HEK293 (cell line): Measurements from ENCODE around the gene ALG1.
"Not testable (repeated sequence)": the region's sequence is repeated elsewhere in the genome, so short reads cannot be mapped to it uniquely, and the experiment has no call there.

Source experiments
- CTCF ChIA-PET: fragments of 350-600 bp; formaldehyde crosslinking; extraction: SDS; loops from one replicate; lab custom pipeline; 2021; ENCODE audit warnings: antibody characterized with exemption; lab: Yijun Ruan, JAX
- POLR2A ChIA-PET: fragments of 300-600 bp; formaldehyde crosslinking; extraction: SDS; loops from one replicate; lab custom pipeline; 2020; ENCODE audit warnings: antibody characterized with exemption, inconsistent platforms; lab: Yijun Ruan, JAX
- H3K27ac ChIP-seq: fragments of 200-500 bp; sonication (Bioruptor generic); 2 replicates; pipeline ENCODE4 v1.5.1; 2014; ENCODE audit warnings: low read depth, low read length, control low read depth, inconsistent platforms; ENCODE audit errors: extremely low read depth
- H3K36me3 ChIP-seq, 2 experiments: fragments of 200-500 bp in 1 of 2; sonication (Bioruptor generic) in 1 of 2; 1 replicate in 1 of 2; 2 replicates in 1 of 2; pipeline ENCODE4 v1.5.1; 2014 to 2017; ENCODE audit warnings: inconsistent platforms in 2 of 2, low read length in 2 of 2; ENCODE audit not compliant: control insufficient read depth in 2 of 2, insufficient read depth in 1 of 2
- H3K4me1 ChIP-seq: fragments of 200-500 bp; sonication (Bioruptor generic); 2 replicates; pipeline ENCODE4 v1.5.1; 2014; ENCODE audit warnings: mild to moderate bottlenecking, low read length, inconsistent platforms; ENCODE audit not compliant: control insufficient read depth, insufficient read depth
- H3K4me3 ChIP-seq: 2 replicates; pipeline ENCODE4 v1.5.1; 2011; ENCODE audit warnings: low read depth, mild to moderate bottlenecking, control low read depth, low read length, moderate library complexity
- H3K9me3 ChIP-seq: fragments of 200-500 bp; sonication (Bioruptor generic); 2 replicates; pipeline ENCODE4 v1.5.1; 2014; ENCODE audit warnings: low read depth, low read length, inconsistent platforms; ENCODE audit not compliant: control insufficient read depth, insufficient read depth
- EGR2 ChIP-seq: fragments of 450-650 bp; formaldehyde crosslinking; IDR thresholded peaks from 2 replicates; pipeline ENCODE4 v1.5.1; 2016; ENCODE audit warnings: low read depth, missing biosample characterization, missing genetic modification characterization
- GLIS1 ChIP-seq: fragments of 450-650 bp; formaldehyde crosslinking; IDR thresholded peaks from 2 replicates; pipeline ENCODE4 v1.5.1; 2016; ENCODE audit warnings: missing biosample characterization, missing genetic modification characterization
- GLIS2 ChIP-seq: fragments of 450-650 bp; formaldehyde crosslinking; IDR thresholded peaks from 2 replicates; pipeline ENCODE4 v1.5.1; 2016; ENCODE audit warnings: missing biosample characterization, missing genetic modification characterization
- IKZF3 ChIP-seq: fragments of 450-650 bp; IDR thresholded peaks from 2 replicates; pipeline ENCODE4 v1.5.0; 2018; ENCODE audit warnings: missing biosample characterization, mild to moderate bottlenecking, missing genetic modification characterization, moderate library complexity
- KLF1 ChIP-seq: fragments of 450-650 bp; formaldehyde crosslinking; IDR thresholded peaks from 2 replicates; pipeline ENCODE4 v1.5.1; 2016; ENCODE audit warnings: missing biosample characterization, missing genetic modification characterization
- KLF10 ChIP-seq: fragments of 450-650 bp; IDR thresholded peaks from 2 replicates; pipeline ENCODE4 v1.5.1; 2018; ENCODE audit warnings: missing biosample characterization, mild to moderate bottlenecking, missing genetic modification characterization
- MYNN ChIP-seq: fragments of 450-650 bp; formaldehyde crosslinking; IDR thresholded peaks from 2 replicates; pipeline ENCODE4 v1.5.1; 2016; ENCODE audit warnings: missing biosample characterization, missing genetic modification characterization, borderline replicate concordance
- SP2 ChIP-seq: fragments of 450-650 bp; formaldehyde crosslinking; IDR thresholded peaks from 2 replicates; pipeline ENCODE4 v1.5.1; 2016; ENCODE audit warnings: missing biosample characterization, missing genetic modification characterization
- SP3 ChIP-seq: fragments of 450-650 bp; formaldehyde crosslinking; IDR thresholded peaks from 2 replicates; pipeline ENCODE4 v1.5.1; 2016; ENCODE audit warnings: missing biosample characterization, missing genetic modification characterization
- ZBTB20 ChIP-seq: fragments of 450-650 bp; formaldehyde crosslinking; IDR thresholded peaks from 2 replicates; pipeline ENCODE4 v1.5.1; 2016; ENCODE audit warnings: missing biosample characterization, missing genetic modification characterization
- ZFHX2 ChIP-seq: fragments of 450-650 bp; formaldehyde crosslinking; conservative IDR thresholded peaks from 2 replicates; pipeline ENCODE4 v1.5.1; 2016; ENCODE audit warnings: missing biosample characterization, missing genetic modification characterization
- ZNF335 ChIP-seq: fragments of 450-650 bp; formaldehyde crosslinking; conservative IDR thresholded peaks from 2 replicates; pipeline ENCODE4 v1.5.1; 2016; ENCODE audit warnings: missing biosample characterization, missing genetic modification characterization
- ZNF76 ChIP-seq: fragments of 450-650 bp; formaldehyde crosslinking; IDR thresholded peaks from 2 replicates; pipeline ENCODE4; 2016; ENCODE audit warnings: low read depth, missing biosample characterization, missing genetic modification characterization, borderline replicate concordance
- ZSCAN30 ChIP-seq: fragments of 450-650 bp; IDR thresholded peaks from 2 replicates; pipeline ENCODE4 v1.5.1; 2018; ENCODE audit warnings: missing biosample characterization, mild to moderate bottlenecking, missing genetic modification characterization, moderate library complexity
- TF ChIP-seq, protein P1 (sequence below): fragments of 450-650 bp; formaldehyde crosslinking; IDR thresholded peaks from 2 replicates; pipeline ENCODE4 v1.5.1; 2016; ENCODE audit warnings: missing biosample characterization, missing genetic modification characterization
- TF ChIP-seq, protein P2 (sequence below): fragments of 450-650 bp; formaldehyde crosslinking; optimal IDR thresholded peaks from 2 replicates; pipeline ENCODE3; 2016; ENCODE audit warnings: missing biosample characterization, mild to moderate bottlenecking, missing genetic modification characterization
- TF ChIP-seq, protein P3 (sequence below): fragments of 450-650 bp; formaldehyde crosslinking; IDR thresholded peaks from 2 replicates; pipeline ENCODE4 v1.5.1; 2016; ENCODE audit warnings: missing biosample characterization, missing genetic modification characterization
- TF ChIP-seq, protein P4 (sequence below): fragments of 450-650 bp; formaldehyde crosslinking; IDR thresholded peaks from 2 replicates; pipeline ENCODE4 v1.5.1; 2016; ENCODE audit warnings: missing biosample characterization, missing genetic modification characterization

Gene ALG1

DNA sequence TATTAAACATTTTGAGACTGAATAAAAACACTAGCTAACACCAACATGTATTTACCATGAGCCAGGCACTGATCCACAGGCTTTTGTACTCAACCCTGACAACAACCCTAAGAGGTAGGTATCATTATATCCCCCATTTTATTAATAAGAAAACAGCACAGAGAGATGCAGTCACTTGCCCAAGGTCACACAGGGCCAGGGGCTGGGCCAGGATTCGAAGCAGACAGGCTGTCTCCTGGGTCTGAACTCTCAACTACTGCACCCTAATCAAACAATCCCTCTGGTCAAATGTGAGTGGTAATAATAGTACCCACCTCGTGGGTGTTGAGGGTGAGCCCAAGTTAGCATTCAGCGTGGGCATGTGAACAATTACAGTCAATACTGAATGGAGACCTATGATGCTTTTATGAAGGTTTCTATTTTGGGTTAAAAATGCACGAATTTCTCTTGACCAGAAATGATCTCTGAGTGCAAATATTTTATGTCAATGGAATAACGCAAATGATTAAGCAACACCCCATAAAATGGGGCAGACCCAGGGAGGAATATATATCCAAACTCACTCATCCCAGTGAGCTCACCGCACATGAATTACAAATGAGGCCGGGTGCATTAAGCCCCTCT lies 24.9 kb downstream of the ALG1 start:
- H3K4me3 ChIP-seq = peak overlapping the region; percentile 63; the same call in 1 of the 2 replicates
- H3K27ac ChIP-seq, POLR2A ChIA-PET, H3K36me3 ChIP-seq, CTCF ChIA-PET, H3K4me1 ChIP-seq, H3K9me3 ChIP-seq: not testable (repeated sequence)
- TF ChIP-seq, protein P1, sequence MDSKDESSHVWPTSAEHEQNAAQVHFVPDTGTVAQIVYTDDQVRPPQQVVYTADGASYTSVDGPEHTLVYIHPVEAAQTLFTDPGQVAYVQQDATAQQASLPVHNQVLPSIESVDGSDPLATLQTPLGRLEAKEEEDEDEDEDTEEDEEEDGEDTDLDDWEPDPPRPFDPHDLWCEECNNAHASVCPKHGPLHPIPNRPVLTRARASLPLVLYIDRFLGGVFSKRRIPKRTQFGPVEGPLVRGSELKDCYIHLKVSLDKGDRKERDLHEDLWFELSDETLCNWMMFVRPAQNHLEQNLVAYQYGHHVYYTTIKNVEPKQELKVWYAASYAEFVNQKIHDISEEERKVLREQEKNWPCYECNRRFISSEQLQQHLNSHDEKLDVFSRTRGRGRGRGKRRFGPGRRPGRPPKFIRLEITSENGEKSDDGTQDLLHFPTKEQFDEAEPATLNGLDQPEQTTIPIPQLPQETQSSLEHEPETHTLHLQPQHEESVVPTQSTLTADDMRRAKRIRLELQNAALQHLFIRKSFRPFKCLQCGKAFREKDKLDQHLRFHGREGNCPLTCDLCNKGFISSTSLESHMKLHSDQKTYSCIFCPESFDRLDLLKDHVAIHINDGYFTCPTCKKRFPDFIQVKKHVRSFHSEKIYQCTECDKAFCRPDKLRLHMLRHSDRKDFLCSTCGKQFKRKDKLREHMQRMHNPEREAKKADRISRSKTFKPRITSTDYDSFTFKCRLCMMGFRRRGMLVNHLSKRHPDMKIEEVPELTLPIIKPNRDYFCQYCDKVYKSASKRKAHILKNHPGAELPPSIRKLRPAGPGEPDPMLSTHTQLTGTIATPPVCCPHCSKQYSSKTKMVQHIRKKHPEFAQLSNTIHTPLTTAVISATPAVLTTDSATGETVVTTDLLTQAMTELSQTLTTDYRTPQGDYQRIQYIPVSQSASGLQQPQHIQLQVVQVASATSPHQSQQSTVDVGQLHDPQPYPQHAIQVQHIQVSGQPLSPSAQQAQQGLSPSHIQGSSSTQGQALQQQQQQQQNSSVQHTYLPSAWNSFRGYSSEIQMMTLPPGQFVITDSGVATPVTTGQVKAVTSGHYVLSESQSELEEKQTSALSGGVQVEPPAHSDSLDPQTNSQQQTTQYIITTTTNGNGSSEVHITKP (tag by site-specific recombination) = peak; percentile 62; the same call in 1 of the 2 replicates

DNA sequence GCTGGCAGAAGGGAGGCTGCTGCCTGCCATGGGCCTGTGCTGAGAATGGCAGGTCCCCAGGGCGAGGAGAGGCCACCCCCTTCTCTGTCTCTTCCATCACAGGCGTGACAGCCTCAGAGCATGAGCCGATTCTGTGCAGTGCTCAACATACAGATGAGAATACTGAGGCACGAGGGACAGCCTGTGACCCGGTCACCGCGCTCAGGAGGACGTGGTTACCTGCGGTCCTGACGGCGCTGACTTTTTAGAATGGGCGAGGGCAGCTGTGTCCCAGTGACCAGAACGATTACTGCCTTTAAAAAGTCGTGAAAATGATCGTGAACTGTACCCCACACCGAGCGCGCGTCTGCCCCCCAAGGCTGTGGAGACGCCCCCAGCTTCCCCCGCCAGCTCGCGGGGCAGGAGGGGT lies 25.4 kb downstream of the ALG1 start:
- Histone ChIP-seq H3K4me3 (peak overlapping the region; percentile 63), H3K27ac (peak overlapping the region; percentile 70; the same call in 1 of the 2 replicates)
- peak; percentile 64 for TF ChIP-seq ZNF335
- POLR2A ChIA-PET, H3K4me1 ChIP-seq, H3K36me3 ChIP-seq, H3K9me3 ChIP-seq: not testable (repeated sequence)
- CTCF ChIA-PET = interaction anchor here (0.6 kb wide), 1 partner anchor 41 kb away, joined by 3 read pairs; no protein-coding TSS in a partner anchor

DNA sequence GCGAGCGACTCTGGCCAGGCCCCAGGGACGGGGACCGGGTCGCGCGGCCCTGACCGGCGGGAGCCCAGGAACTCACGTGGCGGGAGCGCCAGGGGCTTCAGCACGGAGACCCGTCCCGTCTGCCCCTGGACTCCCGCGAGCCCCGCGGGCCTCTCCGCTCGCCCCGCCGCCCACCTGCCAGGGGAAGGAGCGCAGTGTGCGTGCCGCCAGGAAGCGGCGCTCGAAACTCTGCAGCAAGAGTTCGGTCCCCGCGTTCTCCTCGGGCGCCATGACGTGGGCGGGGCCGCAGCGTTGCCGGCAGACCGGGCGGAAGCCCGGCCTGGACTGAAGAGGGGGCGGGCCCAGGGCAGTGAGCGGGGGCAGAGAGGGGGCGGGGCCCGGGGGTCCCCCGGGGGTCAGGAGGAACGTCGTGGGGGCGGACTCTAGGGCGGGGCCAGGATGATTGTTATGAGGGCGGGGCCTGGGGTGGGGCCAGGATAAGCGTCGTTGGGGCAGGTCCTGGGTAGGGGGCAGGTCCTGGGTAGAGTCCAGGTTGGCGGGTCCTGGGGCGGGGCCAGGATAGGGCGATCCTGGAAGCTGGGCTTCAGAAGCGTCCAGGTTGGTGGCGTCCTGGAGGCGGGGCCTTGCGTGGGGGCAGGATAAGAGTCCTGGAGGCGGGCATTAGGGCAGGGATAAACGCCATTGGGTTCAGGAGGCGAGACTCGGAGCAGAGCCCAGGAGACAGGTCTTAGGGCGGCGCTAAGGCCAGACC lies 26.0 kb downstream of the ALG1 start, which contains the start of gene EEF2KMT:
TSS of gene EEF2KMT (minus strand) at position 326 of the 751 bp plus-strand sequence. CDS start at position 270, 56 bp downstream.
- not testable (repeated sequence) for H3K4me1 ChIP-seq, H3K9me3 ChIP-seq, H3K36me3 ChIP-seq
- ChIA-PET POLR2A (interaction anchor here (0.9 to 1.2 kb wide), 3 partner anchors 19 to 26 kb away, joined by 3 to 7 read pairs (median 5); partner anchors contain the start of gene ALG1), CTCF (interaction anchor here (0.6 kb wide), 1 partner anchor 41 kb away, joined by 3 read pairs; no protein-coding TSS in a partner anchor)
- Histone ChIP-seq H3K27ac (peak within 1 kb of the TSS; percentile 82; the same call in 1 of the 2 replicates), H3K4me3 (peak within 1 kb of the TSS; percentile 63)
- TF ChIP-seq KLF1 = peak; percentile 73
- TF ChIP-seq IKZF3 = peak; percentile 96
- TF ChIP-seq ZSCAN30 (tag by site-specific recombination) = 0 out of 2 replicates have a peak, but pooled peaks have one; percentile 17
- TF ChIP-seq ZNF76 (tag by site-specific recombination) = peak; percentile 28; the same call in 1 of the 2 replicates
- TF ChIP-seq GLIS1 (tag by site-specific recombination) = peak; percentile 32; the same call in 1 of the 2 replicates
- TF ChIP-seq SP3 (tag by site-specific recombination) = peak; percentile 87
- peak; percentile 93 for TF ChIP-seq GLIS2 (tag by site-specific recombination)
- TF ChIP-seq, protein P2, sequence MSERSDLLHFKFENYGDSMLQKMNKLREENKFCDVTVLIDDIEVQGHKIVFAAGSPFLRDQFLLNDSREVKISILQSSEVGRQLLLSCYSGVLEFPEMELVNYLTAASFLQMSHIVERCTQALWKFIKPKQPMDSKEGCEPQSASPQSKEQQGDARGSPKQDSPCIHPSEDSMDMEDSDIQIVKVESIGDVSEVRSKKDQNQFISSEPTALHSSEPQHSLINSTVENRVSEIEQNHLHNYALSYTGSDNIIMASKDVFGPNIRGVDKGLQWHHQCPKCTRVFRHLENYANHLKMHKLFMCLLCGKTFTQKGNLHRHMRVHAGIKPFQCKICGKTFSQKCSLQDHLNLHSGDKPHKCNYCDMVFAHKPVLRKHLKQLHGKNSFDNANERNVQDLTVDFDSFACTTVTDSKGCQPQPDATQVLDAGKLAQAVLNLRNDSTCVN (tag by site-specific recombination) = peak; percentile 82
- TF ChIP-seq, protein P3, sequence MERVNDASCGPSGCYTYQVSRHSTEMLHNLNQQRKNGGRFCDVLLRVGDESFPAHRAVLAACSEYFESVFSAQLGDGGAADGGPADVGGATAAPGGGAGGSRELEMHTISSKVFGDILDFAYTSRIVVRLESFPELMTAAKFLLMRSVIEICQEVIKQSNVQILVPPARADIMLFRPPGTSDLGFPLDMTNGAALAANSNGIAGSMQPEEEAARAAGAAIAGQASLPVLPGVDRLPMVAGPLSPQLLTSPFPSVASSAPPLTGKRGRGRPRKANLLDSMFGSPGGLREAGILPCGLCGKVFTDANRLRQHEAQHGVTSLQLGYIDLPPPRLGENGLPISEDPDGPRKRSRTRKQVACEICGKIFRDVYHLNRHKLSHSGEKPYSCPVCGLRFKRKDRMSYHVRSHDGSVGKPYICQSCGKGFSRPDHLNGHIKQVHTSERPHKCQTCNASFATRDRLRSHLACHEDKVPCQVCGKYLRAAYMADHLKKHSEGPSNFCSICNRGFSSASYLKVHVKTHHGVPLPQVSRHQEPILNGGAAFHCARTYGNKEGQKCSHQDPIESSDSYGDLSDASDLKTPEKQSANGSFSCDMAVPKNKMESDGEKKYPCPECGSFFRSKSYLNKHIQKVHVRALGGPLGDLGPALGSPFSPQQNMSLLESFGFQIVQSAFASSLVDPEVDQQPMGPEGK (tag by site-specific recombination) = peak; percentile 82
- TF ChIP-seq ZBTB20 = peak; percentile 21; the same call in 1 of the 2 replicates
- peak; percentile 79 for TF ChIP-seq KLF10 (tag by site-specific recombination)
- peak; percentile 84 for TF ChIP-seq ZFHX2 (tag by site-specific recombination)
- TF ChIP-seq, protein P4, sequence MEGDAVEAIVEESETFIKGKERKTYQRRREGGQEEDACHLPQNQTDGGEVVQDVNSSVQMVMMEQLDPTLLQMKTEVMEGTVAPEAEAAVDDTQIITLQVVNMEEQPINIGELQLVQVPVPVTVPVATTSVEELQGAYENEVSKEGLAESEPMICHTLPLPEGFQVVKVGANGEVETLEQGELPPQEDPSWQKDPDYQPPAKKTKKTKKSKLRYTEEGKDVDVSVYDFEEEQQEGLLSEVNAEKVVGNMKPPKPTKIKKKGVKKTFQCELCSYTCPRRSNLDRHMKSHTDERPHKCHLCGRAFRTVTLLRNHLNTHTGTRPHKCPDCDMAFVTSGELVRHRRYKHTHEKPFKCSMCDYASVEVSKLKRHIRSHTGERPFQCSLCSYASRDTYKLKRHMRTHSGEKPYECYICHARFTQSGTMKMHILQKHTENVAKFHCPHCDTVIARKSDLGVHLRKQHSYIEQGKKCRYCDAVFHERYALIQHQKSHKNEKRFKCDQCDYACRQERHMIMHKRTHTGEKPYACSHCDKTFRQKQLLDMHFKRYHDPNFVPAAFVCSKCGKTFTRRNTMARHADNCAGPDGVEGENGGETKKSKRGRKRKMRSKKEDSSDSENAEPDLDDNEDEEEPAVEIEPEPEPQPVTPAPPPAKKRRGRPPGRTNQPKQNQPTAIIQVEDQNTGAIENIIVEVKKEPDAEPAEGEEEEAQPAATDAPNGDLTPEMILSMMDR (tag by site-specific recombination) = 0 out of 2 replicates have a peak, but pooled peaks have one; percentile 8
- peak; percentile 84 for TF ChIP-seq EGR2 (tag by site-specific recombination)
- peak; percentile 75 for TF ChIP-seq SP2 (tag by site-specific recombination)
- peak; percentile 56; the same call in 1 of the 2 replicates for TF ChIP-seq MYNN (tag by site-specific recombination)
